22Rv1 (cell line): ENCODE results near the gene OR4E1.
"Not testable (repeated sequence)": the region's sequence is repeated elsewhere in the genome, so short reads cannot be mapped to it uniquely, and the experiment has no call there.

Experiments used
- H3K27ac ChIP-seq: fragments of 450-650 bp; 2 replicates; pipeline ENCODE4 v1.5.1; 2017
- ZFX ChIP-seq: fragments of 450-650 bp; IDR thresholded peaks from 2 replicates; pipeline ENCODE4 v1.6.1; 2017; ENCODE audit warnings: antibody characterized with exemption, borderline replicate concordance
- TF ChIP-seq, protein P1 (sequence below): fragments of 450-650 bp; IDR thresholded peaks from 2 replicates; pipeline ENCODE4 v1.5.1; 2017; ENCODE audit warnings: mild to moderate bottlenecking

The OR4E1 gene

DNA sequence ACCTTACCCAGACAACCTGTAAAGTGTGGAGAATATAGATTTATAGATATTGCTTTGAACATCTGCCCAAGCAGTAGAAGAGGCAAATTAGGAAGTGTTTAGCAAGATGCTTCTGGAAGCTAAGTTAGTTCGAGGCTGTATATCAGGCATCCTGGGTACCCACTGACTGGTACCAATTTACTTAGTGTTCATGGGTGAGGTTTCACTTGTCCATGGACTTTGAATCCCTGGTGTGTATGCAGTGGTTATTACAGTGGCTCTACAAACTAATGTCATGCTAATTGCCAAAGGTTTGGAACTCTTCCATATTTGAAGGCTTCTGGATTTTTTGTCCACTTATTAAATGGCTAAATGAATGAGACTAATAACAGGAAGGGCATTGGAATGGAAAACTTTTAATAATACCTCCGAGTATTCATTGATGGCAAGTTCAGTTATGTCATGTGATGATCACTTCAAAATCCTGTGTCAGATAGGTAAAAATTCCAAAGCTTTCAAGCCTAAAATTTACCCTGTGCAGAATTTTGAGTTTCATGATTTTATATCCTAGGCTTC is 20.2 kb downstream of the OR4E1 start, which contains the start of gene OR4E2:
TSS of gene OR4E2 (plus strand) at position 505 of the 555 bp plus-strand sequence. CDS start 11,248 bp downstream, outside the sequence.
- TF ChIP-seq, protein P1, sequence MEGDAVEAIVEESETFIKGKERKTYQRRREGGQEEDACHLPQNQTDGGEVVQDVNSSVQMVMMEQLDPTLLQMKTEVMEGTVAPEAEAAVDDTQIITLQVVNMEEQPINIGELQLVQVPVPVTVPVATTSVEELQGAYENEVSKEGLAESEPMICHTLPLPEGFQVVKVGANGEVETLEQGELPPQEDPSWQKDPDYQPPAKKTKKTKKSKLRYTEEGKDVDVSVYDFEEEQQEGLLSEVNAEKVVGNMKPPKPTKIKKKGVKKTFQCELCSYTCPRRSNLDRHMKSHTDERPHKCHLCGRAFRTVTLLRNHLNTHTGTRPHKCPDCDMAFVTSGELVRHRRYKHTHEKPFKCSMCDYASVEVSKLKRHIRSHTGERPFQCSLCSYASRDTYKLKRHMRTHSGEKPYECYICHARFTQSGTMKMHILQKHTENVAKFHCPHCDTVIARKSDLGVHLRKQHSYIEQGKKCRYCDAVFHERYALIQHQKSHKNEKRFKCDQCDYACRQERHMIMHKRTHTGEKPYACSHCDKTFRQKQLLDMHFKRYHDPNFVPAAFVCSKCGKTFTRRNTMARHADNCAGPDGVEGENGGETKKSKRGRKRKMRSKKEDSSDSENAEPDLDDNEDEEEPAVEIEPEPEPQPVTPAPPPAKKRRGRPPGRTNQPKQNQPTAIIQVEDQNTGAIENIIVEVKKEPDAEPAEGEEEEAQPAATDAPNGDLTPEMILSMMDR = no peak
- no peak for TF ChIP-seq ZFX
- H3K27ac ChIP-seq = no peak within 1 kb of the TSS

GRCh38 chr14:21652209-21652808 is 21.3 kb downstream of the OR4E1 start:
- TF ChIP-seq, protein P1 = no peak
- TF ChIP-seq ZFX = no peak

DNA sequence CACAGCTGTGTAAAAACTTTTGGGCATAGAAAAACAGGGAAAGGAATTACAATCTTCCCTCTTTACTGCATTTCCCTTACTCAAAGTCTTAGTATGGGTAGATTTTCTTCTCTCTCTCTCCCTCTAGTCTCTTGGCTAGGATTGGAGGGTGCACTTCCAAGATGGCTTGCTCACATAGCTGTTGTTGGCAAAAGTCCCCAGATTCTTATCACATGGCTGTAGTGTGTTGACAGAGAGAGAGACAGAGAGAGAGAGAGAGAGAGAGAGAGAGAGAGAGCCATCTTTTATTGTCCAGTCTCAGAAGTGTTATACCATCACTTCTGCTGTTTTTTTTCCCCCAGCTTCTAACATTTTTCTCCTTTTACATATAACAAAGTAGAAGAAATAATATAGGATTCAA is 26.2 kb downstream of the OR4E1 start:
- no peak overlapping the region for H3K27ac ChIP-seq
- TF ChIP-seq, protein P1 = no peak
- TF ChIP-seq ZFX = no peak

More at GRCh38 chr14:21652209-21652808, 21.3 kb downstream of the OR4E1 start:
- H3K27ac ChIP-seq = no peak overlapping the region

DNA sequence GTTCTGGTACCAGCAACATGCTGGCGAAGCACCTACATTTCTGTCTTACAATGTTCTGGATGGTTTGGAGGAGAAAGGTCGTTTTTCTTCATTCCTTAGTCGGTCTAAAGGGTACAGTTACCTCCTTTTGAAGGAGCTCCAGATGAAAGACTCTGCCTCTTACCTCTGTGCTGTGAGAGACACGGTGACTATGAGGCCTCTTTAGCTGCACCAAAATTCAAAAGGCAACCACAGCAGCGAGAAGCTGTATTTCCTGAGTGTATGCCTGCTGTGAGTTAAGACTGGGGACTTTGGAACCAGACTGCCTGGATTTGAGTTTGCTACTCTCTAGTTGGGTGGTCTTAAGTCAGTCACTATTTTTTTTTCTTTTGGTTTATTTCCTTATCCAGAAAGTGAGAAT is 30.2 kb downstream of the OR4E1 start:
- TF ChIP-seq, protein P1 = no peak
- TF ChIP-seq ZFX = no peak
- H3K27ac ChIP-seq = no peak overlapping the region

- TF ChIP-seq, protein P1 = no peak
- no peak for TF ChIP-seq ZFX
- no peak overlapping the region for H3K27ac ChIP-seq
These were observed 30.9 kb downstream of the OR4E1 start for GRCh38 chr14:21642683-21643082.

- TF ChIP-seq, protein P1 = no peak
- TF ChIP-seq ZFX = no peak
- no peak within 1 kb of the TSS for H3K27ac ChIP-seq
These were observed 38.8 kb downstream of the OR4E1 start, which contains the start of gene OR10G2 for GRCh38 chr14:21634840-21635239. Gene OR10G2, minus strand, starts transcription at chr14:21634940. Its CDS starts 98 bp downstream, at chr14:21634842.

DNA sequence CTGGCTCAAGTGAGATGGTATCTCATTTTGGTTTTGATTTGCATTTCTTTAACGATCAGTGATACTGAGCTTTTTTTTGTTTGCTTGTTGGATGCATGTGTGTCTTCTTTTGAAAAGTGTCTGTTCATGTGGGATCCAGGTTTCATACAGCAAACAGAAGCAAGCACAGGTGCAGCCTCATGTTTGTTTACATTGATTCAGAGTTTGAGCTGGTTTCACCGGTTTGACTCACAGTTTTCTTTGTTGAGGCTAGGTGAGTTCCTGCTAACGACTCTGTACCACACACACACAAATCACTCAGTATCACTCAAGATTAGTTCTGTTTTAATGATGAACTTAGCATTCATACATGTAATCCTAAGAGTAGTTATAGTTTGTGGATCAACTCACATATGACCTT is 42.5 kb downstream of the OR4E1 start:
- no peak overlapping the region for H3K27ac ChIP-seq
- no peak for TF ChIP-seq ZFX

DNA sequence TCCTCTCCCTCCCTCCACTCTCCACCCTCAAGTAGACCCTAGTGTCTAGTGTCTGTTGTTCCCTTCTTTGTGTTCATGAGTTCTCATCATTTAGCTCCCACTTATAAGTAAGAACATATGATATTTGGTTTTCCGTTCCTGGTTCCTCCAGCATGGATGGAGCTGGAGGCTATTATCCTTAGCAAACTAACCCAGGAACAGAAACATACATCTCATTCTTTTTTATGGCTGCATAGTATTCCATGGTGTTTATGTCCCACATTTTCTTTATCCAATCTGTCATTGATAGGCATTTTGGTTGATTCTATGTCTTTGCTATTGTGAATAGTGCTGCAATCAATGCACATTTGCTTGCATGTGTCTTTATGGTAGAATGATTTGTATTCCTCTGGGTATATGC is 43.1 kb downstream of the OR4E1 start:
- H3K27ac ChIP-seq = not testable (repeated sequence)
